K562 (cell line): ENCODE data around the gene GGACT. TPM values are rescaled to one million over a fixed set of nuclear protein-coding genes. Genes with fewer than 3 reads are reported as not detected.
A peak's percentile ranks its signal among the peaks of the same experiment; 100 is the strongest.

Experiments
- ATAC-seq: fragments of 200-7000 bp; cut with Tn5 transposase; 3 replicates; pipeline ENCODE4 v1.9.1; 2020; ENCODE audit warnings: moderate library complexity
- Bru-seq: library from RNA; stranded (reverse); fragments of 400-500 nt; gene quantifications from one replicate; lab custom pipeline; 2021; lab: Mats Ljungman, UMichigan
- BruChase-seq, 2 experiments: library from RNA; stranded (reverse); fragments of 400-500 nt; gene quantifications; one replicate each; lab custom pipeline; 2021; lab: Mats Ljungman, UMichigan
- BruUV-seq: library from RNA; stranded (reverse); fragments of 400-500 nt; replicated peaks from 2 replicates; lab custom pipeline; 2021; lab: Mats Ljungman, UMichigan
- CTCF ChIA-PET: fragments of 300-600 bp; formaldehyde crosslinking; extraction: SDS; loops from one replicate; lab custom pipeline; 2021; ENCODE audit warnings: low intra/inter-chr PET ratio; lab: Yijun Ruan, JAX
- POLR2A ChIA-PET: fragments of 300-600, 350-650 bp; sonication (Branson Sonifier 250); formaldehyde crosslinking; extraction: SDS; loops from one replicate; lab custom pipeline; 2021; ENCODE audit warnings: antibody characterized with exemption, inconsistent platforms; lab: Yijun Ruan, JAX
- DNase-seq, 4 experiments: peaks; one replicate each; pipeline versions ENCODE4 v3.0.0 to v3.0.0-alpha.2; 2011 to 2018; ENCODE audit warnings: low spot score in 3 of 4, mixed read lengths in 3 of 4; ENCODE audit errors: extremely low read depth in 1 of 4
- FAIRE-seq: peaks from 2 replicates; lab custom pipeline; 2011; peaks lifted over from hg19 to GRCh38; lab: Jason Lieb, UNC
- H2AFZ ChIP-seq: 2 replicates; pipeline ENCODE4 v1.6.0; 2011; ENCODE audit warnings: low read depth, low read length, control low read depth, inconsistent platforms
- H3K27ac ChIP-seq: fragments of 200-600 bp; 3 replicates; pipeline ENCODE4 v1.8.0; 2011; ENCODE audit warnings: low read depth, mild to moderate bottlenecking, control low read depth, inconsistent platforms, low read length, moderate library complexity, mixed read lengths; ENCODE audit errors: extremely low read depth
- H3K27me3 ChIP-seq, 2 experiments: fragments of 300-600 bp in 1 of 2; 2 replicates in 1 of 2; 3 replicates in 1 of 2; pipeline versions ENCODE4 v1.6.0 to v1.8.0; 2011; ENCODE audit warnings: inconsistent platforms in 2 of 2, low read length in 2 of 2, mild to moderate bottlenecking in 1 of 2, mixed read lengths in 1 of 2, moderate library complexity in 1 of 2; ENCODE audit not compliant: control insufficient read depth in 2 of 2, insufficient read depth in 2 of 2
- H3K36me3 ChIP-seq: fragments of 300-600 bp; 3 replicates; pipeline ENCODE4 v1.8.0; 2011; ENCODE audit warnings: mild to moderate bottlenecking, low read length, inconsistent platforms; ENCODE audit not compliant: control insufficient read depth, insufficient read depth
- H3K4me1 ChIP-seq, 2 experiments: fragments of 200-600 bp in 1 of 2; replicated peaks in 1 of 2; 2 replicates in 1 of 2; 3 replicates in 1 of 2; pipeline versions ENCODE4 v1.5.1 to v1.8.0; 2011; ENCODE audit warnings: inconsistent platforms in 2 of 2, low read length in 2 of 2, mild to moderate bottlenecking in 1 of 2, mixed read lengths in 1 of 2, moderate library complexity in 1 of 2; ENCODE audit not compliant: control insufficient read depth in 2 of 2, insufficient read depth in 2 of 2
- H3K4me2 ChIP-seq: 2 replicates; pipeline ENCODE4 v1.6.1; 2011; ENCODE audit warnings: low read length, control low read depth, inconsistent platforms, mixed read lengths; ENCODE audit not compliant: insufficient read depth
- H3K4me3 ChIP-seq: fragments of 200-600 bp; sonication (generic), shearing (Covaris generic); 2 replicates; pipeline ENCODE4 v1.5.1; 2016; ENCODE audit warnings: control low read depth, inconsistent platforms
- H3K79me2 ChIP-seq: fragments of 200-600 bp; 3 replicates; pipeline ENCODE4 v1.8.0; 2011; ENCODE audit warnings: low read length, inconsistent platforms; ENCODE audit not compliant: control insufficient read depth, insufficient read depth
- H3K9ac ChIP-seq, 2 experiments: 2 replicates each; pipeline versions ENCODE4 v1.6.0 to v1.6.1; 2011; ENCODE audit warnings: low read depth in 2 of 2, low read length in 2 of 2, control low read depth in 1 of 2, inconsistent platforms in 1 of 2, mild to moderate bottlenecking in 1 of 2, mixed read lengths in 1 of 2; ENCODE audit not compliant: insufficient read depth in 1 of 2
- H3K9me1 ChIP-seq: one replicate; pipeline ENCODE4 v1.6.0; 2011; ENCODE audit warnings: inconsistent platforms, mild to moderate bottlenecking, low read length, moderate library complexity; ENCODE audit not compliant: control insufficient read depth, insufficient read depth
- H3K9me3 ChIP-seq: replicated peaks from 2 replicates; pipeline ENCODE4 v1.5.1; 2011; ENCODE audit warnings: low read depth, low read length, inconsistent platforms; ENCODE audit not compliant: control insufficient read depth, insufficient read depth
- H4K20me1 ChIP-seq: replicated peaks from 2 replicates; pipeline ENCODE4 v1.6.1; 2011; ENCODE audit warnings: low read length, inconsistent platforms, mixed read lengths; ENCODE audit not compliant: control insufficient read depth, insufficient read depth
- ARID3B ChIP-seq: fragments of 250-450 bp; sonication (Bioruptor Pico); IDR thresholded peaks from 2 replicates; pipeline ENCODE4 v1.4.0; 2020; ENCODE audit warnings: borderline replicate concordance
- ARNT ChIP-seq, 2 experiments: fragments of 450-650 bp; IDR thresholded peaks; 2 replicates each; pipeline ENCODE4 v1.6.1; 2016; ENCODE audit warnings: mild to moderate bottlenecking in 1 of 2
- ERF ChIP-seq: fragments of 450-650 bp; formaldehyde crosslinking; IDR thresholded peaks from 2 replicates; pipeline ENCODE4 v1.4.0; 2020; ENCODE audit warnings: mild to moderate bottlenecking, mixed read lengths
- RB1 ChIP-seq: fragments of 450-650 bp; IDR thresholded peaks from 2 replicates; pipeline ENCODE4 v1.6.1; 2017; ENCODE audit warnings: low read depth, mild to moderate bottlenecking
- ZFP36 ChIP-seq: fragments of 150-350 bp; IDR thresholded peaks from 2 replicates; pipeline ENCODE4 v1.6.1; 2018; ENCODE audit warnings: low read length, low read depth; ENCODE audit not compliant: partially characterized antibody
- ZNF316 ChIP-seq: fragments of 450-650 bp; IDR thresholded peaks from 2 replicates; pipeline ENCODE4 v1.6.1; 2016
- WGBS: fragments of 100-300 bp; shearing (Covaris generic); methylation state at CpG from one replicate; pipeline ENCODE4 v1.1.6; 2016; ENCODE audit warnings: low coverage, mixed read lengths; ENCODE audit not compliant: insufficient coverage; ENCODE audit errors: missing lambda C conversion rate; 5-methylcytosine and 5-hydroxymethylcytosine counted together
- in situ Hi-C: fragments of 300-500 bp; cut with MboI; formaldehyde crosslinking; loops from 4 replicates; pipeline ENCODE4 v1.15.0; 2018; ENCODE audit warnings: inconsistent platforms, mixed read lengths
- intact Hi-C: fragments of 100-400 bp; cut with micrococcal nuclease; formaldehyde crosslinking; loops from 2 replicates; pipeline ENCODE4 v1.14.2; 2022
- long read RNA-seq, 3 experiments: library from polyadenylated mRNA in 2 of 3; library from RNA in 1 of 3; unstranded in 2 of 3; stranded (forward) in 1 of 3; transcript quantifications; one replicate each; pipeline ENCODE4 v2.0.0, GENCODE V29; 2019 to 2022
- polyA minus RNA-seq, 3 experiments: library from RNA; depleted of rRNA, polyadenylated mRNA; stranded (reverse); fragments of >200 nt; gene quantifications; 2 replicates each; pipeline ENCODE4 v1.2.3, GENCODE V29; 2011
- polyA plus RNA-seq, 8 experiments: library from polyadenylated mRNA; depleted of rRNA in 4 of 8; stranded (reverse) in 5 of 8; unstranded in 3 of 8; fragments of >200 nt; fragmentation: Nextera tagmentation in 2 of 8; fragmentation: Illumina TruSeq in 1 of 8; extraction: Ambion mirVana in 2 of 8; extraction: Trizol in 1 of 8; gene quantifications; 2 replicates each; pipeline versions ENCODE4 v1.2.1 to v1.2.3, GENCODE V29; 2011 to 2014; ENCODE audit warnings: inconsistent platforms in 1 of 8, missing spikeins in 1 of 8
- total RNA-seq, 7 experiments: library from RNA; depleted of rRNA in 6 of 7; stranded (reverse); fragments of >200 nt in 6 of 7; fragmentation: Illumina TruSeq in 2 of 7; extraction: Trizol in 2 of 7; gene quantifications; 2 replicates each; pipeline versions ENCODE4 v1.2.1 to v1.2.3, GENCODE V29; 2011 to 2021; ENCODE audit warnings: low replicate concordance in 1 of 7

The GGACT gene
- total RNA-seq (2011; cell fraction: chromatin; rRNA removed; ENCODE audit: low replicate concordance) = 0.81 and 1.0 TPM in 2 replicates
- total RNA-seq (2011; cell fraction: nucleolus; rRNA removed) = 0.17 and 0.66 TPM in 2 replicates
- total RNA-seq (2011; cell fraction: nucleoplasm; rRNA removed) = 0.29 and 0.69 TPM in 2 replicates
- total RNA-seq (2014; rRNA removed) (1.7 and 2.9 TPM in 2 replicates), total RNA-seq (2014; rRNA removed; fragmentation: Illumina TruSeq; extraction: Trizol) (1.7 and 3.5 TPM in 2 replicates), total RNA-seq (2015; rRNA removed; fragmentation: Illumina TruSeq; extraction: Trizol) (0.98 and 1.1 TPM in 2 replicates), total RNA-seq (2021) (1.6 and 2.8 TPM in 2 replicates), polyA plus RNA-seq (2011; rRNA removed) (1.1 and 1.5 TPM in 2 replicates), polyA plus RNA-seq (2014; fragmentation: Illumina TruSeq; extraction: Trizol) (1.7 and 2.1 TPM in 2 replicates), polyA plus RNA-seq (2014; fragmentation: Nextera tagmentation; extraction: Ambion mirVana) (under 1 TPM; 0.20 to 0.38 TPM), polyA plus RNA-seq (2014; rRNA removed) (1.6 and 3.2 TPM in 2 replicates), polyA minus RNA-seq (2011; rRNA and poly(A)+ RNA removed) (0.69 and 1.1 TPM in 2 replicates), Bru-seq, nascent RNA (percentile 48 among the genes with signal in this experiment), BruChase-seq, experiment 1, labeled RNA remaining after a 2-hour chase (percentile 47 among the genes with signal in this experiment), BruChase-seq, experiment 2, labeled RNA remaining after a 6-hour chase (percentile 47 among the genes with signal in this experiment)
- 1.3 and 1.4 TPM in 2 replicates for polyA plus RNA-seq (2011; cell fraction: cytosol; rRNA removed)
- 1.1 and 1.3 TPM in 2 replicates for polyA plus RNA-seq (2011; cell fraction: nucleus; rRNA removed)
- 2.0 and 2.7 TPM in 2 replicates for polyA plus RNA-seq (2012)
- 0.86 and 1.8 TPM in 2 replicates for polyA minus RNA-seq (2011; cell fraction: cytosol; rRNA and poly(A)+ RNA removed)
- polyA minus RNA-seq (2011; cell fraction: nucleus; rRNA and poly(A)+ RNA removed) = 0.67 TPM in 2 replicates
- long read RNA-seq, experiment 1, partial matches to known transcripts = 1 of 5 reads
- long read RNA-seq, experiment 1, other reads (novel, unspliced or antisense) = 3 of 5 reads
- long read RNA-seq, experiment 2, partial matches to known transcripts = 0 of 3 reads
- long read RNA-seq, experiment 2, other reads (novel, unspliced or antisense) = 3 of 3 reads
- long read RNA-seq, experiment 3, partial matches to known transcripts = 1 of 5 reads
- long read RNA-seq, experiment 3, other reads (novel, unspliced or antisense) = 3 of 5 reads

GRCh38 chr13:100588331-100589177 lies at the start of gene GGACT:
TSS of gene GGACT (minus strand) at chr13:100588789. CDS start at chr13:100532591, 56,198 bp downstream.
- CTCF ChIA-PET = no interaction called here
- Histone ChIP-seq H3K36me3 (no peaks in the 10 kb centered on the region), H2AFZ (peak within 1 kb of the TSS; percentile 95), H3K27ac (peak within 1 kb of the TSS; percentile 69), H3K4me2 (peak within 1 kb of the TSS; percentile 78), H3K9me1 (no peaks in the 10 kb centered on the region), H3K9ac (peak within 1 kb of the TSS; percentile 86 to 91), H4K20me1 (no peaks in the 10 kb centered on the region), H3K27me3 (no peaks in the 10 kb centered on the region), H3K79me2 (no peaks in the 10 kb centered on the region), H3K9me3 (no peaks in the 10 kb centered on the region), H3K4me3 (peak within 1 kb of the TSS; percentile 64), H3K4me1 (peaks cover 3 to 10% of the 10 kb centered on the region in 2 experiments; a peak in 4 of 5 replicates)
- ATAC-seq (peak; percentile 98), FAIRE-seq (peak; percentile 11), DNase-seq (peak; percentile 84 to 92 (median 90))
- in situ Hi-C loops (no loop called here), intact Hi-C loops (no loop called here)
- POLR2A ChIA-PET = interaction anchor here (0.9 kb wide), 1 partner anchor 8 kb away, joined by 3 read pairs; no protein-coding TSS in a partner anchor
- WGBS = 8% methylated on average over 36 of the region's 82 CpGs
- no TSS peak for BruUV-seq
- peak; percentile 71 for TF ChIP-seq RB1
- TF ChIP-seq ARNT (IDR thresholded peaks at IDR 0.05) = no peak
- 0 out of 2 replicates have a peak, but pooled peaks have one; percentile 37 for TF ChIP-seq ERF
- TF ChIP-seq ZFP36 = no peak
- TF ChIP-seq ARID3B (CRISPR knock-in tag) = no peak
- TF ChIP-seq ZNF316 = no peak
